Suprapubic skin (tissue), 4 donors: ENCODE data around the gene SLC16A8. TPM values are rescaled to one million over a fixed set of nuclear protein-coding genes. Genes with fewer than 3 reads are reported as not detected.
A peak's percentile ranks its signal among the peaks of the same experiment; 100 is the strongest.
"Not testable (repeated sequence)": the region's sequence is repeated elsewhere in the genome, so short reads cannot be mapped to it uniquely, and the experiment has no call there.

Source experiments
- DNase-seq, 2 donors: peaks; one replicate each; pipeline ENCODE4 v3.0.0-alpha.2; 2019; ENCODE audit warnings: low spot score in 2 of 2
- H3K27ac ChIP-seq: fragments of 200-600 bp; sonication (generic); one replicate; pipeline ENCODE4 v1.5.1; 2019
- H3K27me3 ChIP-seq: fragments of 200-600 bp; sonication (generic); one replicate; pipeline ENCODE4 v1.5.1; 2019
- H3K36me3 ChIP-seq: fragments of 200-600 bp; sonication (generic); one replicate; pipeline ENCODE4 v1.5.1; 2019
- H3K4me1 ChIP-seq: fragments of 200-600 bp; sonication (generic); one replicate; pipeline ENCODE4 v1.5.1; 2019
- H3K4me3 ChIP-seq: fragments of 200-600 bp; sonication (generic); one replicate; pipeline ENCODE4 v1.5.1; 2019; ENCODE audit warnings: mild to moderate bottlenecking
- H3K9me3 ChIP-seq: fragments of 200-600 bp; sonication (generic); one replicate; pipeline ENCODE4 v1.5.1; 2019
- EP300 ChIP-seq: sonication (generic); formaldehyde crosslinking; IDR thresholded peaks from one replicate; pipeline ENCODE4 v1.6.1; 2017; ENCODE audit warnings: antibody characterized with exemption
- POLR2A ChIP-seq, 2 donors: fragments of 450-650 bp; IDR thresholded peaks; one replicate each; pipeline ENCODE4 v1.6.1; 2017; ENCODE audit warnings: antibody characterized with exemption in 2 of 2, mild to moderate bottlenecking in 2 of 2, moderate library complexity in 2 of 2
- POLR2AphosphoS5 ChIP-seq, 3 donors: sonication (generic); formaldehyde crosslinking; IDR thresholded peaks; one replicate each; pipeline ENCODE4 v1.6.1; 2017; ENCODE audit warnings: antibody characterized with exemption in 3 of 3
- WGBS: methylation state at CpG from one replicate; pipeline ENCODE4 v1.1.5; 2018; 5-methylcytosine and 5-hydroxymethylcytosine counted together
- total RNA-seq, 4 donors: library from RNA; depleted of rRNA; stranded (reverse); fragments of >200 nt; gene quantifications; one replicate each; pipeline ENCODE4 v1.1.0, GENCODE V29; 2016
- TF ChIP-seq, protein P1 (sequence below), 2 donors: fragments of 200-600 bp in 1 of 2; fragments of 450-650 bp in 1 of 2; sonication (generic) in 1 of 2; IDR thresholded peaks; one replicate each; pipeline ENCODE4 v1.5.1; 2016 to 2019; ENCODE audit warnings: antibody characterized with exemption in 2 of 2, mild to moderate bottlenecking in 1 of 2, moderate library complexity in 1 of 2

The SLC16A8 gene
- total RNA-seq, 4 donors from 2014 or later: not detected

DNA sequence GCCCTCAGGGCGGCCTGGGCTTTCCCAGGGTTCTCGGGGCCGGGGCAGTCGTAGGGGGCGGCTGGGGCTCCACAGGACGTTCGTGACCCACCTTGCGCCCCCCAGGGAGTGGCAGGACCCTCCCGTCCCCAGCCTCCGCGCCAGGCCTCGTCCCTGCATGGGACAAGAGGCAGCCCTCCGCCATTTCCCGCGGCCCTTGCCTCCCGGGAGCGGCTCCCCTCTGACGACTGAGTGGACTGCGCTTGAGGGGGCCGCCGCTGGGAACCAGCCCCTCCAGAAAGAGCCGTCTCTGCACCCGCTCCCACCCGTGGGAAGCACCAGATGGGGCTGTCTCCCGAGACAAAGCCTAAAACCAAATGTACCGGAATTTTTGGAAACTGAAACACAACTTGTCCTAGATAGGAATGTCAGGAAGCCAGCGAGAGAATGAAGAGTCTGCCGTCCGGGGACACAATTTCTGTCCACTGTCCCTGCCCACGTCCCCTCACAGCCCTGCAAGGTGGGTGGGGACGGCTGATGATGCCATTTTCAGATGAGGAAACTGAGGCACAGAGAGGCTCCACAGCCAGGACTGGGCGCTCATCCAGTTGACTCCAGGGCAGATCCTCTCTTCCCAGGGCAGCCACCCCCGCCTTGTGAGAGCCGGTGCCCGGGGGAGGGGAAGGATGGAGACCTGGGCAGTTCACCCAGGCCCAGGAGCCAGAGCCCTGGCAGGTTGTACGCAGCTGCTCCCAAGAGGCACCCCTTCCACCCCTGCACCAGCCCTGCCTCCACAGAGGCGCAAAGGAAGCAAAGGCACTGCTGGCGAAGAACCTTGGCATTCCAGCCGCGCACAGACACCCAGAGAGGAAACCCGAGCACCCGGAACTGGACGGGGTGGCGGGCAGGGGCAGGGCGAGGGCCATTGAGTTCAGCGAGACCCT is 44.8 kb downstream of the SLC16A8 start:
- 52% methylated on average over 20 of the region's 46 CpGs for WGBS
- H3K27ac ChIP-seq: peak overlapping the region; percentile 84
- no peaks in the 10 kb centered on the region for H3K36me3 ChIP-seq
- TF ChIP-seq, protein P1, sequence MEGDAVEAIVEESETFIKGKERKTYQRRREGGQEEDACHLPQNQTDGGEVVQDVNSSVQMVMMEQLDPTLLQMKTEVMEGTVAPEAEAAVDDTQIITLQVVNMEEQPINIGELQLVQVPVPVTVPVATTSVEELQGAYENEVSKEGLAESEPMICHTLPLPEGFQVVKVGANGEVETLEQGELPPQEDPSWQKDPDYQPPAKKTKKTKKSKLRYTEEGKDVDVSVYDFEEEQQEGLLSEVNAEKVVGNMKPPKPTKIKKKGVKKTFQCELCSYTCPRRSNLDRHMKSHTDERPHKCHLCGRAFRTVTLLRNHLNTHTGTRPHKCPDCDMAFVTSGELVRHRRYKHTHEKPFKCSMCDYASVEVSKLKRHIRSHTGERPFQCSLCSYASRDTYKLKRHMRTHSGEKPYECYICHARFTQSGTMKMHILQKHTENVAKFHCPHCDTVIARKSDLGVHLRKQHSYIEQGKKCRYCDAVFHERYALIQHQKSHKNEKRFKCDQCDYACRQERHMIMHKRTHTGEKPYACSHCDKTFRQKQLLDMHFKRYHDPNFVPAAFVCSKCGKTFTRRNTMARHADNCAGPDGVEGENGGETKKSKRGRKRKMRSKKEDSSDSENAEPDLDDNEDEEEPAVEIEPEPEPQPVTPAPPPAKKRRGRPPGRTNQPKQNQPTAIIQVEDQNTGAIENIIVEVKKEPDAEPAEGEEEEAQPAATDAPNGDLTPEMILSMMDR (IDR thresholded peaks at IDR 0.05): no peak
- TF ChIP-seq POLR2A (IDR thresholded peaks at IDR 0.05) (no peak), EP300 (no peak), POLR2AphosphoS5 (IDR thresholded peaks at IDR 0.05) (no peak)
- peaks cover 26% of the 10 kb centered on the region for H3K4me1 ChIP-seq
- H3K9me3 ChIP-seq: no peaks in the 10 kb centered on the region
- H3K4me3 ChIP-seq: peak overlapping the region; percentile 21
- DNase-seq: no peak
- no peaks in the 10 kb centered on the region for H3K27me3 ChIP-seq

DNA sequence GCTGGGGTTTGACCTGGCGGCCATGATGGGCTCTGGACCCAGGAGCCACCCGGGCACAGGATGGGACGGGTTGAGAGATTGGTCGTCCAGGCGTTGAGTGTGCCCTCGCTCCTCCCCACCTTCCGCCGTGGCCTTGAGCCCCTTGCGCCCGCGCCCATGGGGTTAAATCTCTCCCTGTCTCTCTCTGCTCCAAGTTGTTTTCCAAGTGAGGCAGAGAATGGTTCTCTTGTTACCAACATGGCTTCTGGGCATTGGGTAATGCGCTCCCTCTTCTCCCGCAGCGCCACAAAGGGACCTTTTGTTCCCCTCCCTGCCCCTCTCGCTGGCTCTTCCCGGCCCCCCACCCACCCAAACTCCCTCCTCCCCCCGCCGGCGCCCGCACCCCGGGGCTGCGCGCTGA is 45.6 kb downstream of the SLC16A8 start:
- WGBS: 81% methylated on average over 23 of the region's 23 CpGs
- Histone ChIP-seq H3K4me3 (no peak overlapping the region), H3K27me3 (no peaks in the 10 kb centered on the region), H3K27ac (peak overlapping the region; percentile 84), H3K4me1 (peaks cover 33% of the 10 kb centered on the region), H3K36me3 (no peaks in the 10 kb centered on the region), H3K9me3 (no peaks in the 10 kb centered on the region)
- no peak for DNase-seq
- TF ChIP-seq, protein P1 (IDR thresholded peaks at IDR 0.05): no peak
- TF ChIP-seq EP300 (no peak), POLR2AphosphoS5 (IDR thresholded peaks at IDR 0.05) (no peak), POLR2A (IDR thresholded peaks at IDR 0.05) (no peak)

DNA sequence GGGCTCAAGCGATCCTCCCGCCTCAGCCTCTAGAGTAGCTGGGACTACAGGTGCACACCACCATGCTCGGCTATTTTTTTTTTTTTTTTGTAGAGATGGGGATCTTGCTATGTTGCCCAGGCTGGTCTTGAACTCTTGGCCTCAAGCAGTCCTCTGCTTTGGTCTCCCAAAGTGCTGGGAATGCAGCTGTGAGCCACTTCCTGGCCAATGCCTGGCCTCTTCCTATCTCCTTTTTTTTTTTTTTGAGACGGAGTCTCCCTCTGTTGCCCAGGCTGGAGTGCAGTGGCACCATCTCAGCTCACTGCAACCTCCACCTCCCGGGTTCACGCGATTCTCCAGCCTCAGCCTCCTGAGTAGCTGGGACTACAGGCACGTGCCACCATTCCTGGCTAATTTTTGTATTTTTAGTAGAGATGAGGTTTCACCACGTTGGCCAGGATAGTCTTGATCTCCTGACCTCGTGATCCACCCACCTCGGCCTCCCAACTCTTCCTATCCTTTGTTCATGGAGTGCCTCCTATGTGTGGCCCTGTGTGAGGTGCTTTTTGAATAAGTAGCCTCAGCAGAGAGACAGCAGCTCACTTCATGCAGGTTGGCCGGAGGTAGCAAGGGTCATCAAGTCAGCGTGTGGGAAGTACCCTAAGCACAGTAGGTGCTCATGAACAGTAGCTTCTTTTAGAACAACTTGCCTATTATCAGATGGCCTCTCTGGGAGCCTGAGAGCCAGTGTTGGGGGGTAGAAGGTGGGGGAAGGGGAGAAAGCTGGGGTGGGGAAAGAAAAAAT is 46.4 kb downstream of the SLC16A8 start:
- not testable (repeated sequence) for H3K4me3 ChIP-seq, H3K9me3 ChIP-seq, H3K36me3 ChIP-seq, DNase-seq, H3K27me3 ChIP-seq
- Histone ChIP-seq H3K27ac (peak overlapping the region; percentile 84), H3K4me1 (peaks cover 38% of the 10 kb centered on the region)
- WGBS: 82% methylated on average over 13 of the region's 13 CpGs

DNA sequence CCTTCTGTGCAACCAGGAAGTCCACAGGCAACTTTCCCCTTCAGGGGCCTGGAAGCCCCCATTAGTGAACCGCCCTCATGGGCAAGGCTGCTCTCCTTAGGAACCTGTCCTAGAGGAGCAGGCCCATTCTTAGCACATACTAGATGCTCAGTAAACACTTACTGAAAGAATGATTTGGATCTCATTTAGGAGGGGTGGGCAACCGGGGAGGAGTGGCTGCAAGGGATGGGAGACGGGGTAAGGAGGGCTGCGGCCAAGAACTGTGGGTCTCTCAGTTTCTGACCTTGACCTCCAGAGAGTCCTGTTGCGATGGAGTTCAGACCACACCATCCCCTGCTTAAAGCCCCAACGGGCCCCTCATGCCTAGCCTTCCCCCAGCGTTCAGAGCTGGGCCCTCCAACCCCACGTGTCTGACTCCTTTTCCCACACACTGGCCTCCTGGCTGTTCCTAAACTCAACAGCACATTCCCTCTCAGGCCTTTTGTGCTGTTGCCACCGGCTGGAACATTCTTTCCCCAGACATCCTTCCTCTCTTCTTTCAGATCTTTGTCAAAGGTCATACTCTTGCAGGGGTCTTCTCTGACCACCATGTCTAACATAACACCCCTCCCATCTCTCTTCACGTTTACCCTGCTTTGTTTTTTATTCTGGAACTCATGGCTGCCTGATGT is 47.5 kb downstream of the SLC16A8 start:
- TF ChIP-seq, protein P1 (IDR thresholded peaks at IDR 0.05): no peak
- TF ChIP-seq EP300 (no peak), POLR2A (IDR thresholded peaks at IDR 0.05) (no peak), POLR2AphosphoS5 (IDR thresholded peaks at IDR 0.05) (no peak)
- no peak for DNase-seq
- WGBS: 69% methylated on average over 9 of the region's 10 CpGs
- Histone ChIP-seq H3K27me3 (no peaks in the 10 kb centered on the region), H3K4me1 (peaks cover 38% of the 10 kb centered on the region), H3K9me3 (no peaks in the 10 kb centered on the region), H3K4me3 (no peak overlapping the region), H3K27ac (peak overlapping the region; percentile 50), H3K36me3 (no peaks in the 10 kb centered on the region)

DNA sequence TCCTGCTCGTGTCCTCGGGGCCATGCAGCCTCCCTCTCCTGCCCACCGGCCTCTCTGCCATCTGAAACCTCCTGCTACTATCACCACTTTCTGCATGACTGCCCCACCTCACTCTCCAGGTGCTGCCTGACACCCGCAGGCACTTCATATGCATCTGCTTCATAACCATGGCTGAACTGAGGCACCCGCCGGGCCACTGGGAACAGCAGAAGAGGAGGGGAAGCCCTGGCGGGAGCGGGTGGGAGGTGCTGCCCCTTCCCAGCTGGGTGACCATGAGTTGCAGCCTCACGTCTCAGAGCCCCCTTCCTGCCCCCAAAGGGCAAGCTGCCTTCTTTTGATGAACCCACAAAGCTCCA is 48.5 kb downstream of the SLC16A8 start:
- no peak for TF ChIP-seq EP300
- TF ChIP-seq, protein P1 (IDR thresholded peaks at IDR 0.05): no peak
- no peak for TF ChIP-seq POLR2AphosphoS5 (IDR thresholded peaks at IDR 0.05)
- no peak for TF ChIP-seq POLR2A (IDR thresholded peaks at IDR 0.05)
- Histone ChIP-seq H3K36me3 (no peaks in the 10 kb centered on the region), H3K27ac (peak overlapping the region; percentile 55), H3K4me1 (peaks cover 38% of the 10 kb centered on the region), H3K9me3 (no peaks in the 10 kb centered on the region), H3K4me3 (no peak overlapping the region), H3K27me3 (no peaks in the 10 kb centered on the region)
- no peak for DNase-seq
- 87% methylated on average over 7 of the region's 9 CpGs for WGBS
